B cell (primary cell): ENCODE measurements around the gene HIPK3.

ENCODE experiments used
- CTCF ChIP-seq: fragments of 200-600 bp; IDR thresholded peaks from one replicate; pipeline ENCODE4 v1.8.0; 2022; ENCODE audit warnings: antibody characterized with exemption, mild to moderate bottlenecking
- EZH2 ChIP-seq: IDR thresholded peaks from 2 replicates; pipeline ENCODE4 v1.6.1; 2012; ENCODE audit warnings: borderline replicate concordance, low read depth, mild to moderate bottlenecking, moderate library complexity, low read length; ENCODE audit not compliant: insufficient read depth, poor library complexity, severe bottlenecking

- TF ChIP-seq CTCF: no peak
- TF ChIP-seq EZH2: no peak
Observed at GRCh38 chr11:33339247-33339646, 82.1 kb downstream of the HIPK3 start.
